Kidney (tissue), 14 donors: ENCODE results near the gene CLCN7. TPM values are rescaled to one million over a fixed set of nuclear protein-coding genes. Genes with fewer than 3 reads are reported as not detected.
A peak's percentile ranks its signal among the peaks of the same experiment; 100 is the strongest.

ENCODE experiments used
- DNase-seq, 5 donors: peaks; one replicate each; pipeline ENCODE4 v3.0.0-alpha.2; 2013 to 2020
- FAIRE-seq: peaks from 2 replicates; lab custom pipeline; 2012; peaks lifted over from hg19 to GRCh38; lab: Jason Lieb, UNC
- H3K27ac ChIP-seq, 2 donors: one replicate each; pipeline ENCODE4 v1.7.0; 2013; ENCODE audit warnings: low read depth in 2 of 2, low read length in 2 of 2, inconsistent platforms in 1 of 2
- H3K27me3 ChIP-seq: one replicate; pipeline ENCODE4 v1.7.1; 2013; ENCODE audit warnings: low read length, inconsistent platforms; ENCODE audit not compliant: control insufficient read depth, insufficient read depth
- H3K36me3 ChIP-seq, 3 donors: one replicate each; pipeline versions ENCODE4 v1.7.0 to v1.7.1; 2013; ENCODE audit warnings: low read length in 3 of 3, control low read depth in 1 of 3, inconsistent platforms in 1 of 3; ENCODE audit not compliant: insufficient read depth in 3 of 3, control insufficient read depth in 2 of 3
- H3K4me1 ChIP-seq, 3 donors: one replicate each; pipeline versions ENCODE4 v1.7.0 to v1.7.1; 2013; ENCODE audit warnings: low read length in 3 of 3, inconsistent platforms in 1 of 3, low read depth in 1 of 3; ENCODE audit not compliant: control insufficient read depth in 2 of 3, insufficient read depth in 2 of 3
- H3K4me3 ChIP-seq, 3 donors: one replicate each; pipeline versions ENCODE4 v1.7.0 to v1.8.1; 2013; ENCODE audit warnings: low read length in 3 of 3, control low read depth in 1 of 3, inconsistent platforms in 1 of 3
- H3K9ac ChIP-seq, 3 donors: one replicate each; pipeline versions ENCODE4 v1.7.0 to v1.7.1; 2013; ENCODE audit warnings: low read length in 3 of 3, control low read depth in 1 of 3, inconsistent platforms in 1 of 3
- H3K9me3 ChIP-seq, 3 donors: one replicate each; pipeline versions ENCODE4 v1.7.0 to v1.7.1; 2013; ENCODE audit warnings: low read length in 3 of 3, control low read depth in 1 of 3, inconsistent platforms in 1 of 3; ENCODE audit not compliant: control insufficient read depth in 2 of 3, insufficient read depth in 1 of 3
- CTCF ChIP-seq: IDR thresholded peaks from 3 replicates; pipeline ENCODE4 v1.5.1; 2012; ENCODE audit warnings: mild to moderate bottlenecking, moderate library complexity, borderline replicate concordance; ENCODE audit not compliant: insufficient read depth; ENCODE audit errors: extremely low read depth
- intact Hi-C: fragments of 100-400 bp; cut with DNase I; formaldehyde crosslinking; loops from one replicate; pipeline ENCODE4 v1.11.1; 2022
- polyA plus RNA-seq: library from polyadenylated mRNA; stranded (reverse); fragments of 350-450 nt; fragmentation: Illumina TruSeq; extraction: RNeasy Lipid Tissue Mini Kit (QIAGEN cat#74804); gene quantifications from one replicate; pipeline ENCODE4 v1.2.3, GENCODE V29; 2014; ENCODE audit warnings: low read depth, low replicate concordance; ENCODE audit not compliant: insufficient read depth
- total RNA-seq: library from RNA; stranded (reverse); fragmentation: NEBNext Ultra II Directional; extraction: Animal tissue kit (Norgen Biotek cat#: 25700); gene quantifications from one replicate; pipeline ENCODE4 v1.2.1, GENCODE V29; 2021
- donor health status: control.
- donor health status: control.
- donor health status: control.
- donor health status: control.
- donor health status: control.
- donor health status: DM: yes; HTN: yes; CAD: no.
- donor health status: Normal renal cell carcinoma (clear cell type).

CLCN7 gene
- total and polyA plus RNA-seq, 2 donors from 2014 or later: 38.9 to 92.5 TPM

- no peaks in the 10 kb centered on the region for H3K27me3 ChIP-seq
- no peak overlapping the region for H3K9ac ChIP-seq
- no peak for FAIRE-seq
- no peak overlapping the region for H3K4me3 ChIP-seq
- H3K27ac ChIP-seq: no peak overlapping the region
- H3K9me3 ChIP-seq: no peaks in the 10 kb centered on the region
- no peaks in the 10 kb centered on the region for H3K36me3 ChIP-seq
- DNase-seq: peak in 1 of 5 donors; percentile 78
- intact Hi-C loops: no loop called here
- TF ChIP-seq CTCF: no peak
- peaks cover 0 to 18% (median 3%) of the 10 kb centered on the region in 3 donors for H3K4me1 ChIP-seq
Observed at GRCh38 chr16:1495211-1495888, 20.5 kb upstream of the CLCN7 start.

DNA sequence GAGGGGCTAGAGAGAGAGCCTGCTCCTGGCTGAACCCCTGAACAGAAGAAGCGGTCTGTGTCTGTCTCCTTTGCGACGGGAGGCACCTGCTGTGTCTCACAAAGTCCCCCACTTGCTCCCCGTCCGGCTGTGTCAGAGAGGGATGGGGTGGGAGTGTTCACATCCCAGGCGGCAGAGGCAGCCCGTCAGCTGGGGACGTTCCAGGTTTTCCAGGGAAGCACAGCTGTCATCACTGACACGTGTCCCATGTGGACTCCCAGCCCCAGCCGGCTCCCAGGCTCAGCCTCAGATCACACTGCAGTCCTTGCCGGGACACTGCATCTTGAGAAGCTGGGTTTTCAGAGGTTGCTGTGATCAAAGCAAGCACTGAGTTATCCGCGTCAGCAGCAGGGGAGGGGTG is 19.9 kb upstream of the CLCN7 start:
- H3K36me3 ChIP-seq: no peaks in the 10 kb centered on the region
- H3K4me3 ChIP-seq: no peak overlapping the region
- no peak overlapping the region for H3K9ac ChIP-seq
- intact Hi-C loops: no loop called here
- no peak overlapping the region for H3K27ac ChIP-seq
- H3K4me1 ChIP-seq: peaks cover 0 to 18% (median 3%) of the 10 kb centered on the region in 3 donors
- TF ChIP-seq CTCF: no peak
- DNase-seq: peak in 2 of 5 donors; percentile 26 to 69
- H3K27me3 ChIP-seq: no peaks in the 10 kb centered on the region
- no peaks in the 10 kb centered on the region for H3K9me3 ChIP-seq
- FAIRE-seq: no peak

DNA sequence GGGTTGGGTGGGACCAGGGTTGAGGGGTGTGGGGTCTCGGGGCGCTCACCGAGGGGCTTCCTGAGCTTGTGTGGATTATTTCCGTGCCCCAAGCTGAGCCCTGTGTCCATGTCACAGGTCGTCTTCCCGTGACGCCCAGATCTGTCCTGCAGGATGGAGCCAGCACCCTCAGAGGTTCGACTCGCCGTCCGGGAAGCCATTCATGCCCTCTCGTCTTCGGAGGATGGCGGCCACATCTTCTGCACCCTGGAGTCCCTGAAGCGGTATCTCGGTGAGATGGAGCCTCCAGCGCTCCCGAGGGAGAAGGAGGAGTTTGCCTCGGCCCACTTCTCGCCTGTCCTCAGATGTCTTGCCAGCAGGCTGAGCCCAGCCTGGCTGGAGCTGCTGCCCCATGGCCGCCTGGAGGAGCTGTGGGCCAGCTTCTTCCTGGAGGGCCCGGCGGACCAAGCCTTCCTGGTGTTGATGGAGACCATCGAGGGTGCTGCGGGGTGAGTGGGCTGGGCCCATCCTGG is 19.4 kb upstream of the CLCN7 start:
- no peaks in the 10 kb centered on the region for H3K36me3 ChIP-seq
- TF ChIP-seq CTCF: peak; percentile 34
- no peak for FAIRE-seq
- intact Hi-C loops: no loop called here
- H3K27me3 ChIP-seq: no peaks in the 10 kb centered on the region
- H3K27ac ChIP-seq: no peak overlapping the region
- peak in 3 of 5 donors; percentile 30 to 88 (median 58) for DNase-seq
- peaks cover 0 to 18% (median 3%) of the 10 kb centered on the region in 3 donors for H3K4me1 ChIP-seq
- H3K9me3 ChIP-seq: no peaks in the 10 kb centered on the region
- peak overlapping the region; percentile 44 to 81 (median 58) for H3K4me3 ChIP-seq
- H3K9ac ChIP-seq: peak overlapping the region in 1 of 3 donors; percentile 19

GRCh38 chr16:1493746-1494094 is 18.9 kb upstream of the CLCN7 start:
- Histone ChIP-seq H3K9ac (peak overlapping the region in 1 of 3 donors; percentile 19), H3K27ac (no peak overlapping the region), H3K9me3 (no peaks in the 10 kb centered on the region), H3K4me1 (peaks cover 0 to 18% (median 3%) of the 10 kb centered on the region in 3 donors), H3K27me3 (no peaks in the 10 kb centered on the region), H3K4me3 (peak overlapping the region; percentile 44 to 81 (median 58)), H3K36me3 (no peaks in the 10 kb centered on the region)
- no peak for FAIRE-seq
- DNase-seq: no peak
- intact Hi-C loops: no loop called here
- TF ChIP-seq CTCF: no peak
